Left renal cortex interstitium (tissue), 4 donors: ENCODE measurements around the gene IL1R2. TPM values are rescaled to one million over a fixed set of nuclear protein-coding genes. Genes with fewer than 3 reads are reported as not detected.

ENCODE experiments used
- DNase-seq, 4 donors: peaks; one replicate each; pipeline ENCODE4 v3.0.0-alpha.2; 2013; ENCODE audit warnings: low read depth in 4 of 4, low spot score in 2 of 4, missing footprints in 1 of 4
- polyA plus RNA-seq, 4 donors: library from polyadenylated mRNA; unstranded; fragments of 120-200 nt; gene quantifications; one replicate each; pipeline ENCODE4 v1.2.1, GENCODE V29; 2013; ENCODE audit not compliant: insufficient read length in 4 of 4

Gene IL1R2
- polyA plus RNA-seq, 4 donors = 0.27 to 0.59 (median 0.46) TPM

- DNase-seq = no peak
These were observed 43.2 kb downstream of the IL1R2 start for GRCh38 chr2:102034683-102035548.

- no peak for DNase-seq
These were observed 45.9 kb downstream of the IL1R2 start for GRCh38 chr2:102037681-102038080.

GRCh38 chr2:102040229-102040628 is 48.5 kb downstream of the IL1R2 start:
- no peak for DNase-seq

GRCh38 chr2:102041351-102041750 is 49.6 kb downstream of the IL1R2 start:
- DNase-seq = no peak

- no peak for DNase-seq
These were observed 50.7 kb downstream of the IL1R2 start for GRCh38 chr2:102042196-102043081.

GRCh38 chr2:102043560-102043959 is 51.8 kb downstream of the IL1R2 start:
- DNase-seq = no peak

DNA sequence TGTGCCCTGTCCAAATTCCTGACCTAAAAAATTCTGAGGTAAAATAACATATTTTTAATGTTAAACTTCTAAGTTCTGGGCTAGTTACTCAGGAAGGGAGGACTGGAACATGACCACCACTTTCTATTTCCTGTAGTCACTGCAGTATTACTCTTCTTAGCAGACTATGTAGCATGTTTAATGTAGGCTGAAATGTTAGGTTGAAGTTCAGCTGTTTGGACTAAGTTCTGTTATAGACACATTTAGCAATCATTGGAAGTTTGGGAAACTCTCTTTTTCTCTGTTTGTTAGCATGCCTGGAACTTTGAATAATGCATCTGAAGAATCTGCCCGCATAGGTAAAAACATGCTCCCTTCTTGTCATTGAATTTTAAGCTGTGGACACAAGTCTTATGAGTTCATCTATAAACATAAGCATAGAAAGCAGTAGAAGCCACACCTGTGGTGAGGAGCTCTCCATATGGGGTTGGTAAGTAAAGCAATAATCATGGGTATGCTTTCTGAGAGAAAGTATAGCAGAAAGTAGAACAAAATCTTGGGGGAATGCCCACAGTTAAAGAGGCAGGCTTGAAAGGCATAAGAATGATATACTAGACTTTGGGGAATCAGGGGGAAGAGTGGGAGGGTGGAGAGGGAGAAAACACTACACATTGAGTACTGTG is 52.6 kb downstream of the IL1R2 start:
- DNase-seq = no peak

DNA sequence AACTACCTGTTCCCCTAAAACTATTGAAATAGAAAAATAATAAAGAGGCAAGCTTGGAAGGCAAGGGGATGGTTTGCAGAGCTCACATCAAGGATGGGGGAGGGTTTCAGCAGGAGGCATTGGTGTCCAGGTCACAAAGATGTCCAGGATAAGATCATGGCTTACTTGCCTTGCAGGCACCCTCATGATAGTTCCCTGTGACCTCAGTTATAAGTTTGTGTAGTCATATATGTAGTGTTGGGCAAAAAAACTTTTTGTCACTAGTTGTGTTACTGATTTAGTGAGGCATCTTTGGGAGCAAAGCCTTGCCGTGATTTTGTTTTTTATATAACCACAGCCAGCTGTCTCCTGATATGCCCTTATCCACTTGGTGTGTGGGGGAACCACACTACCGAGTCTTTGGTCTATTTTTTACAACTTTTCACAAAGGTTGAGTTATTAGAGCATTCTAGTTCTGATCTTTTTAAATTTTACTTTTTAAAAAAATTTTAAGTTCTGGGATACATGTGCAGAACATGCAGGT is 53.3 kb downstream of the IL1R2 start:
- no peak for DNase-seq

- no peak for DNase-seq
These were observed 53.9 kb downstream of the IL1R2 start for GRCh38 chr2:102045697-102046096.

DNA sequence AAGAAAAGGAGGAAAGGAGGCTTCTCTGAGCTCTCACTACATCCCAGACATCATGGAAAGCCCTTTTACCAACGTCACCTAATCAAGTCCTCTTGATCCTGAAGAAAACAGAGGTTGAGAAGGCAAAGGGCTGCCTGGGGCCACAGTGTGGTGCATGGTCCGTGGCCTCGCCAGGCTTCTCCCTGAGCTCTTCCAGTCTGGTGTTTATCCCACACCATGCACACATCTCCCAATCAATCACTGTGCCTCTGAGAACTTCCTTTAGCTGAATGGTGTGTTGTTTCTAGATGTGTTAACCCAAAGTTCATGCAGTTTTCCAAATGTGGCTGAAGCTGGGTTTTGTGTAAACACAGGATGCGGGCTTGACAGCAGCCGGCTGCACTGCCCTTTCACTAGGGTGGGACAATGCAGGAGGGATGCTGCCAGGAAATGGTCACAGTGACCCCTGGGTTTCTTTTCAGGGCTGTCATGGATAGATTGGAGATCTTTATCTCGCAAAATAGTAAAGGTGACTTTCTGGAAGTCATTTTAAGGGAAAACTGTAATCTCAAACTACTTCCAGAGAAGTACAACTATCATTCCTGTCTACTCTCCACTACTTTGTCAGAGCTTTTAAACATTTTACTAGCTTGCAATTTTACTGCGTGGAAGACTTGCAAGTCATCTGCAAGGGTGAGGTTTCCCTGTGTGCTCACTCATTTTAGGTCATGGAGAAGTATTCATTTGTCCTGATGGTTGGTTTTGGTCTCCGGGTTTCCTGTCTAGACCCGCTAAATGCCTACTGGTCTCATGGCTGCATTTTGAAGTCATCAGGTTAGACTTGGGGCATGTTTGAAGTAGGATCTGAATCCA is 54.6 kb downstream of the IL1R2 start:
- DNase-seq = no peak

GRCh38 chr2:102048465-102048864 is 56.7 kb downstream of the IL1R2 start:
- DNase-seq = no peak

DNA sequence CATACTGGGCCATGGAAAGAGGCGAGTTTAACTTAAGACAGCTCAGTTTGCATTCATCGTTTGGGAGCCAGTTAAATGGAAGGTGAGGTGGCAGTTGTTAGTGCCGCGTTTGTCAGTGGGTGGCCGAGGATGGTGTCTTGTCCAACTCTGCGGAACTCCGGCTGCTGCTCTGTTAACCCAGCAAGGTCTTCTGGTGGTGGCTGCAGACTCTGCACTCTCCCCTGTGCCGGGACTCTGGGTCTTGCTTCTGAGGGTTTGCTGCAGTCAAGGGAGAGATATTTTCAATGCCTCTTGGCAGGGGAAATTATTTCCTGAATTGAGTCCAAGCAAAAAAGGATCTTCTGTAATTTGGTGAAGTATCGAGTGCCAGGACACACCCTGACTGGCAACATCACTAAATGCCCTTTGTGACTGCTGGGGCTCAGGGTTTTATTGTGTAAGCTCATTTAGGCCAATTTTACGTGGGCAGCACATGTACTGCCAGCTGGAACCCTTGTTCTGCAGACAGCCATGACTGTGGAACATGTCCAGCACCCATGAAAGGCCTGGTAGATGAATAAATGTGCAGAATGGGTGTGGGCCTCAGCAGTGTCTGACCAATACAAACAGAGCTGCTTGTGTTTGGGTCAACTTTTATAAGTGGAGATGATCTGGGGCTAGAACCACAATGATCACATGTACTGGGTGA is 58.1 kb downstream of the IL1R2 start:
- no peak for DNase-seq

- peak in 1 of 4 donors; percentile 75 for DNase-seq
These were observed 59.2 kb downstream of the IL1R2 start for GRCh38 chr2:102050854-102051391.

GRCh38 chr2:102051692-102052277 is 60.0 kb downstream of the IL1R2 start:
- DNase-seq = no peak

DNA sequence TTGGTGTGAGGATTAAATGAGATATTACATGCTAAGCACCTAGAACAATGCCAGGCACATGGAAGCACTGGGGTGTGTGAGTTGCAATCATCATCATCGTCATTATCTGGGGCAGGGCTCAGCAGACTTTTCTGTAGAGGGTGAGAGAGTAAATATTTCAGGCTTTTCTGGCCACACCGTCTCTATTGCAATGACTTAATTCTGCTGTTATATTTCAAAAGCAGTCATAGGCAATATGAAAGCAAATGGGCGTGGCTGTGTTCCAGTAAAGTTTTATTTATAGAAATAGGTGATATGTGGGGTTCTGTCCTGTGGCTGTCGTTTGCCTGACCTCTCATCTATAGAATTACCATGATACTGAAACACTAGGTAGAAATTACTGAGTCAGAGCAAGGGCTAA is 60.6 kb downstream of the IL1R2 start:
- DNase-seq = no peak

DNA sequence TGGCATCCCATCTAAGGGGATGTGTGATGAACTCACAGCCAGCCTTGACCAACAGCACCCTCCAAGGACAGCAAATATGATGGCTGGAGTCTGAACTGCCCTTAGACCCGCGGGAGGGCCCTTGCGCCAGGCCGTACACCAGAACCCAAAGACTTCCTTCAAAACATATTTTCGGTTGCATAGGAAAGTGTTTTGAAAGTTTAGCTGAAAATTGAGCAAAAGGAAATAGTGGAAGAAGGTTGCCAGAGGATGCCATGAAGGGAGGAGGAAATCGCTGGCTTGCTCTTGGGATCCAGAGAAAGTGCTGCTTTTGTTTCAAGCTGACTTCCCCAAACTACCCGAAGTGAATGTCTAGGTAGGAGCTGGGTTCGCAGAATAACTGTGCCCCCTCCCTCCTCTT is 61.3 kb downstream of the IL1R2 start:
- no peak for DNase-seq

GRCh38 chr2:102055346-102055990 is 63.7 kb downstream of the IL1R2 start:
- no peak for DNase-seq

DNA sequence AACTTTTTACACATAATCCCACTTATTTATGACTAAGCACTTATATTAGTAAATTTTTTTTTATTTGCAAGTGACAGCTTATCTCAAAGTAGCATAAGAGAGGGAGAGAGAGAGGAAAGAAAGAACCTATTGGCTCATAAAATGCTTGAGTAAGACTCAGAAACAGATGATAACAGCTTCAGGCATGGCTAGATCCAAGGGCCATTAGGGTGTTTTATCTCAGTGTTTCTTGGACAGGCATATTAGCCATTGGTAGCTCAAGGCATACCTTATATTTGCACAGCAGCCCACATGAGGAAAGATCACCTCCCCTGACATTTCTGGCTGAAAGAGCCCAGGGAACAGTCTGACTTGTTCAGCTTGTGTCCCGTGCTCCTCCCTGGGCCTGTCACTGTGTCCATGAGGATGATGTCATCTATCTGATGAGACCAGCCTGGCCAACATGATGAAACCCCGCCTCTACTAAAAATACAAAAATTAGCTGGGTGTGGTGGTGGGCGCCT is 64.4 kb downstream of the IL1R2 start:
- no peak for DNase-seq
